Neural progenitor cell (in vitro differentiated cells): ENCODE results near the gene ZHX3. TPM values are rescaled to one million over a fixed set of nuclear protein-coding genes. Genes with fewer than 3 reads are reported as not detected.

Experiments
- DNase-seq: peaks from one replicate; pipeline ENCODE4 v3.0.0-alpha.2; 2016; ENCODE audit warnings: low spot score
- H2AFZ ChIP-seq: fragments of 200-600 bp; sonication (generic); replicated peaks from 2 replicates; pipeline ENCODE4 v1.6.1; 2016; ENCODE audit warnings: antibody characterized with exemption
- H3F3A ChIP-seq: fragments of 200-600 bp; sonication (generic); 2 replicates; pipeline ENCODE4 v1.6.1; 2016; ENCODE audit warnings: antibody characterized with exemption, low read depth
- H3K27ac ChIP-seq: fragments of 200-600 bp; sonication (generic); 2 replicates; pipeline ENCODE4 v1.5.1; 2016; ENCODE audit warnings: mild to moderate bottlenecking
- H3K27me3 ChIP-seq: fragments of 200-600 bp; sonication (generic); 2 replicates; pipeline ENCODE4 v1.6.1; 2016; ENCODE audit warnings: mild to moderate bottlenecking, moderate library complexity
- H3K36me3 ChIP-seq: fragments of 200-600 bp; sonication (generic); 2 replicates; pipeline ENCODE4 v1.5.1; 2016
- H3K4me1 ChIP-seq: fragments of 200-600 bp; sonication (generic); 2 replicates; pipeline ENCODE4 v1.6.1; 2016; ENCODE audit warnings: mixed run types
- H3K4me2 ChIP-seq: fragments of 200-600 bp; sonication (generic); 2 replicates; pipeline ENCODE4 v1.6.1; 2016
- H3K4me3 ChIP-seq: fragments of 200-600 bp; sonication (generic); 2 replicates; pipeline ENCODE4 v1.5.1; 2016
- H3K79me2 ChIP-seq: fragments of 200-600 bp; sonication (generic); 2 replicates; pipeline ENCODE4 v1.6.1; 2016; ENCODE audit warnings: low read depth
- H3K9ac ChIP-seq: fragments of 200-600 bp; sonication (generic); 2 replicates; pipeline ENCODE4 v1.6.1; 2016
- H3K9me3 ChIP-seq: fragments of 200-600 bp; sonication (generic); 2 replicates; pipeline ENCODE4 v1.5.1; 2016; ENCODE audit warnings: low read depth
- H4K20me1 ChIP-seq: fragments of 200-600 bp; sonication (generic); 2 replicates; pipeline ENCODE4 v1.6.1; 2016; ENCODE audit warnings: low read depth
- H3K27ac Mint-ChIP-seq: 3 replicates; pipeline ENCODE4 v1.8.0; 2021; ENCODE audit warnings: mixed read lengths
- H3K27me3 Mint-ChIP-seq: 2 replicates; pipeline ENCODE4 v1.8.0; 2022; ENCODE audit warnings: low read depth, mild to moderate bottlenecking, inconsistent platforms, moderate library complexity, mixed read lengths; ENCODE audit not compliant: insufficient read depth
- H3K36me3 Mint-ChIP-seq: 3 replicates; pipeline ENCODE4 v1.8.0; 2021; ENCODE audit warnings: mixed read lengths
- H3K4me1 Mint-ChIP-seq: 3 replicates; pipeline ENCODE4 v1.8.0; 2021; ENCODE audit warnings: mixed read lengths
- H3K4me3 Mint-ChIP-seq: 3 replicates; pipeline ENCODE4 v1.8.0; 2021; ENCODE audit warnings: mild to moderate bottlenecking, moderate library complexity, mixed read lengths
- H3K9me3 Mint-ChIP-seq: 3 replicates; pipeline ENCODE4 v1.8.0; 2020; ENCODE audit warnings: mixed read lengths
- CTCF ChIP-seq: fragments of 200-600 bp; sonication (generic); IDR thresholded peaks from 2 replicates; pipeline ENCODE4 v1.5.1; 2017; ENCODE audit warnings: antibody characterized with exemption, mild to moderate bottlenecking
- EZH2 ChIP-seq: fragments of 200-600 bp; sonication (generic); IDR thresholded peaks from 2 replicates; pipeline ENCODE4 v1.6.1; 2017; ENCODE audit warnings: antibody characterized with exemption, mild to moderate bottlenecking, moderate library complexity
- EZH2phosphoT487 ChIP-seq: fragments of 200-600 bp; sonication (generic); IDR thresholded peaks from 2 replicates; pipeline ENCODE4 v1.6.1; 2017; ENCODE audit warnings: antibody characterized with exemption
- total RNA-seq: library from RNA; depleted of rRNA; stranded (reverse); fragments of >200 nt; gene quantifications from 2 replicates; pipeline ENCODE4 v1.2.3, GENCODE V29; 2015; ENCODE audit warnings: low replicate concordance

The ZHX3 gene
- total RNA-seq, 1 donor from 2014 or later = 6.8 TPM

DNA sequence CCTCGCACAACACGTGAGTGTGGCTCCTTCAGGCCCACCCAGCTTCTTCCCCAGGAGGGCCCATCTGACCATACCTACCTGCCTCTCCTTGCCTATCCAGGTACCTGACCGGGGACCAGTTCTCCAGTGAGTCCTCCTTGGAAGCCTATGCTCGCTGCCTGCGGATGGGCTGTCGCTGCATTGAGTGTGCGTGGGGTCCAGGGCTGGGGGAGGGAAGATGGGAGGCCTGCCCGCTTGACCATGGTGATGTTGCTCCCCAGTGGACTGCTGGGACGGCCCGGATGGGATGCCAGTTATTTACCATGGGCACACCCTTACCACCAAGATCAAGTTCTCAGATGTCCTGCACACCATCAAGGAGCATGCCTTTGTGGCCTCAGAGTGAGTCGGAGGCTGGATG lies 153.7 kb downstream of the ZHX3 start:
- Mint-ChIP-seq H3K27me3 (peaks cover 5% of the 10 kb centered on the region), H3K27ac (no peak overlapping the region), H3K9me3 (no peaks in the 10 kb centered on the region), H3K4me3 (no peak overlapping the region), H3K36me3 (peaks cover 54% of the 10 kb centered on the region), H3K4me1 (peaks cover 2% of the 10 kb centered on the region)
- no peak overlapping the region for H2AFZ ChIP-seq
- no peak overlapping the region for H3K4me3 ChIP-seq
- H3K9ac ChIP-seq = no peak overlapping the region
- H3F3A ChIP-seq = no peaks in the 10 kb centered on the region
- peaks cover 30% of the 10 kb centered on the region for H4K20me1 ChIP-seq
- H3K9me3 ChIP-seq = no peaks in the 10 kb centered on the region
- no peak overlapping the region for H3K27ac ChIP-seq
- no peak overlapping the region for H3K4me2 ChIP-seq
- H3K79me2 ChIP-seq = peaks cover 12% of the 10 kb centered on the region
- no peaks in the 10 kb centered on the region for H3K36me3 ChIP-seq
- no peaks in the 10 kb centered on the region for H3K27me3 ChIP-seq
- TF ChIP-seq CTCF = no peak
- TF ChIP-seq EZH2phosphoT487 = no peak
- TF ChIP-seq EZH2 = no peak
- no peak for DNase-seq
- no peaks in the 10 kb centered on the region for H3K4me1 ChIP-seq

DNA sequence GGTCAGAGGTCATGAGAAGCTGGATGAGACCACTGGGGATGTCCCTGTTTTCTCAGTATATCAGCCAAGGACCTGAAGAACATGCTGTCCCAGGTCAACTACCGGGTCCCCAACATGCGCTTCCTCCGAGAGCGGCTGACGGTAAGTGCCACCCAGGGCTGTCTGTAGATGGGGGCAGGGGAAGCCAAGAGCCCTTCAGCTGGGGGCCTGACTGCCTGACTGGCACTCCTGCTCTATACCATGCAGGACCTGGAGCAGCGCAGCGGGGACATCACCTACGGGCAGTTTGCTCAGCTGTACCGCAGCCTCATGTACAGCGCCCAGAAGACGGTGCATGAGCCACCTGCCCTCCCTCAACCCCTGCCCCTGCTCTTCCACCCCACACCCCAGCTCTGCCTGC lies 155.1 kb downstream of the ZHX3 start:
- Mint-ChIP-seq H3K4me1 (peaks cover 5% of the 10 kb centered on the region), H3K9me3 (no peaks in the 10 kb centered on the region), H3K27ac (no peak overlapping the region), H3K36me3 (peaks cover 50% of the 10 kb centered on the region), H3K27me3 (peaks cover 5% of the 10 kb centered on the region), H3K4me3 (no peak overlapping the region)
- Histone ChIP-seq H3K4me3 (no peak overlapping the region), H3K36me3 (no peaks in the 10 kb centered on the region), H3K9me3 (no peaks in the 10 kb centered on the region), H3K27me3 (no peaks in the 10 kb centered on the region), H2AFZ (no peak overlapping the region), H3K79me2 (peaks cover 27% of the 10 kb centered on the region), H4K20me1 (peaks cover 45% of the 10 kb centered on the region), H3K4me1 (no peaks in the 10 kb centered on the region), H3K27ac (no peak overlapping the region), H3K9ac (no peak overlapping the region), H3F3A (no peaks in the 10 kb centered on the region), H3K4me2 (no peak overlapping the region)
- TF ChIP-seq CTCF (no peak), EZH2 (no peak), EZH2phosphoT487 (no peak)
- DNase-seq = no peak

DNA sequence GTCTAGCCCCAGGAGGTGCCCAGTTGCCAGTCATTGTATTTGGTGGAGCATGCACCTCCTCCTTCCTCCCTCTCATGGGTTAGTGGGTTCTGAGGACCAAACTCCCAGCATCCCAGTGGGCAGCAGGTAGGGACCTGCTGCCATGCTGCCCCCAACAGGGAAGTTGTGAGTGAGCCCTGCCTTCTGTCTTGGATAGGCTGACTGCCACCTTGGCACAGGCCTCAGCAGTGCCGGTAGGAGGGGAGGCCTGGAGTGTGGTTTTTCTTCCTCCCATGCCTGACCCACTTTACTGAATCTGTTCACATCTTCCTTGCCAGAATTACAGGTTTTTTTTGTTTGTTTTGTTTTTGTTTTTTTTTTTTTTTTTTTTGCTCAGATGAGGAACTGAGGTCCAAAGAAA lies 155.6 kb downstream of the ZHX3 start:
- Histone ChIP-seq H3K79me2 (peaks cover 32% of the 10 kb centered on the region), H3K27ac (no peak overlapping the region), H4K20me1 (peaks cover 50% of the 10 kb centered on the region), H3K9me3 (no peaks in the 10 kb centered on the region), H3F3A (no peaks in the 10 kb centered on the region), H3K9ac (no peak overlapping the region), H3K4me2 (no peak overlapping the region), H3K36me3 (no peaks in the 10 kb centered on the region), H3K4me1 (no peaks in the 10 kb centered on the region), H2AFZ (no peak overlapping the region), H3K4me3 (no peak overlapping the region), H3K27me3 (no peaks in the 10 kb centered on the region)
- Mint-ChIP-seq H3K9me3 (no peaks in the 10 kb centered on the region), H3K4me3 (no peak overlapping the region), H3K36me3 (peaks cover 45% of the 10 kb centered on the region), H3K27ac (no peak overlapping the region), H3K4me1 (peaks cover 8% of the 10 kb centered on the region), H3K27me3 (peaks cover 2% of the 10 kb centered on the region)
- no peak for DNase-seq
- TF ChIP-seq CTCF (no peak), EZH2 (no peak), EZH2phosphoT487 (no peak)
